Measurements from ENCODE around the gene KCNQ1. TPM values are rescaled to one million over a fixed set of nuclear protein-coding genes. Genes with fewer than 3 reads are reported as not detected.
A peak's percentile ranks its signal among the peaks of the same experiment; 100 is the strongest.

The KCNQ1 gene
- total RNA-seq, 4 donors from 2014 or later: 5.6 to 46.8 (median 24.6) TPM

GRCh38 chr11:2673871-2674471 is 229.2 kb downstream of the KCNQ1 start:
- Histone ChIP-seq H3K27ac (peak overlapping the region in 2 of 4 donors; percentile 66 to 73), H3K36me3 (no peaks in the 10 kb centered on the region), H3K9me3 (no peaks in the 10 kb centered on the region), H3K4me1 (peaks cover 0 to 12% (median 4%) of the 10 kb centered on the region in 4 donors), H3K4me3 (no peak overlapping the region), H3K27me3 (no peaks in the 10 kb centered on the region)
- in situ Hi-C loops (cut with MboI; ENCODE audit: low pct_ligation_motif_present in 1 of 4, low pct_unique_long_range_greater_than_20kb in 1 of 4, low sequenced_read_pairs in 3 of 4) (no loop called here), intact Hi-C loops (cut with DNase I; ENCODE audit: low total_unique reads) (no loop called here)
- WGBS, 2 donors (ENCODE audit: low coverage in 1 of 2): 89% methylated on average over 15 of the region's 16 CpGs; no CpG with 5 or more reads in 1 of the 2 donors
- TF ChIP-seq CTCF (IDR thresholded peaks at IDR 0.05): no peak
- no peak for TF ChIP-seq POLR2A (IDR thresholded peaks at IDR 0.05)
- no peak for TF ChIP-seq POLR2AphosphoS5 (IDR thresholded peaks at IDR 0.05)
- TF ChIP-seq EP300 (IDR thresholded peaks at IDR 0.05; ENCODE audit: low read depth): no peak
- no peak for DNase-seq

GRCh38 chr11:2674658-2675131 is 229.9 kb downstream of the KCNQ1 start:
- Histone ChIP-seq H3K4me3 (no peak overlapping the region), H3K27ac (peak overlapping the region in 3 of 4 donors; percentile 45 to 73 (median 66)), H3K36me3 (no peaks in the 10 kb centered on the region), H3K9me3 (no peaks in the 10 kb centered on the region), H3K27me3 (no peaks in the 10 kb centered on the region), H3K4me1 (peaks cover 0 to 12% (median 4%) of the 10 kb centered on the region in 4 donors)
- DNase-seq: no peak
- 70 to 79% methylated on average over 5 to 8 of the region's 8 CpGs for WGBS, 2 donors (ENCODE audit: low coverage in 1 of 2)
- intact Hi-C loops (cut with DNase I; ENCODE audit: low total_unique reads): no loop called here
- in situ Hi-C loops (cut with MboI; ENCODE audit: low pct_ligation_motif_present in 1 of 4, low pct_unique_long_range_greater_than_20kb in 1 of 4, low sequenced_read_pairs in 3 of 4): no loop called here
- no peak for TF ChIP-seq CTCF (IDR thresholded peaks at IDR 0.05)

GRCh38 chr11:2675540-2675939 is 230.7 kb downstream of the KCNQ1 start:
- WGBS, 2 donors (ENCODE audit: low coverage in 1 of 2): 78% methylated on average over 7 of the region's 7 CpGs; no CpG with 5 or more reads in 1 of the 2 donors
- no peak overlapping the region for H3K4me3 ChIP-seq
- in situ Hi-C loops (cut with MboI; ENCODE audit: low pct_ligation_motif_present in 1 of 4, low pct_unique_long_range_greater_than_20kb in 1 of 4, low sequenced_read_pairs in 3 of 4): no loop called here
- H3K4me1 ChIP-seq: peaks cover 0 to 12% (median 4%) of the 10 kb centered on the region in 4 donors
- TF ChIP-seq POLR2A (IDR thresholded peaks at IDR 0.05) (no peak), CTCF (IDR thresholded peaks at IDR 0.05) (no peak), POLR2AphosphoS5 (IDR thresholded peaks at IDR 0.05) (peak in 2 of 3 donors; percentile 68 to 75)
- no peaks in the 10 kb centered on the region for H3K27me3 ChIP-seq
- no peaks in the 10 kb centered on the region for H3K9me3 ChIP-seq
- DNase-seq: no peak
- peak overlapping the region in 3 of 4 donors; percentile 45 to 73 (median 66) for H3K27ac ChIP-seq
- no peaks in the 10 kb centered on the region for H3K36me3 ChIP-seq
- intact Hi-C loops (cut with DNase I; ENCODE audit: low total_unique reads): no loop called here

GRCh38 chr11:2677127-2677526 is 232.3 kb downstream of the KCNQ1 start:
- H3K27me3 ChIP-seq: no peaks in the 10 kb centered on the region
- no peak overlapping the region for H3K4me3 ChIP-seq
- 66 to 78% methylated on average over 1 of the region's 1 CpG for WGBS, 2 donors (ENCODE audit: low coverage in 1 of 2)
- in situ Hi-C loops (cut with MboI; ENCODE audit: low pct_ligation_motif_present in 1 of 4, low pct_unique_long_range_greater_than_20kb in 1 of 4, low sequenced_read_pairs in 3 of 4): no loop called here
- intact Hi-C loops (cut with DNase I; ENCODE audit: low total_unique reads): no loop called here
- no peak for DNase-seq
- TF ChIP-seq CTCF (IDR thresholded peaks at IDR 0.05) (no peak), EP300 (IDR thresholded peaks at IDR 0.05; ENCODE audit: low read depth) (no peak), POLR2A (IDR thresholded peaks at IDR 0.05) (no peak), POLR2AphosphoS5 (IDR thresholded peaks at IDR 0.05) (no peak)
- H3K4me1 ChIP-seq: peaks cover 0 to 12% (median 4%) of the 10 kb centered on the region in 4 donors
- H3K9me3 ChIP-seq: no peaks in the 10 kb centered on the region
- H3K36me3 ChIP-seq: no peaks in the 10 kb centered on the region
- H3K27ac ChIP-seq: no peak overlapping the region
